GM19043 (cell line): ENCODE measurements around the gene WBP2NL.

Experiments used
- ATAC-seq: cut with Tn5 transposase; IDR thresholded peaks from one replicate; pipeline ENCODE4 v1.9.1; 2021; ENCODE audit warnings: low read depth; ENCODE audit not compliant: unreplicated experiment

WBP2NL gene

DNA sequence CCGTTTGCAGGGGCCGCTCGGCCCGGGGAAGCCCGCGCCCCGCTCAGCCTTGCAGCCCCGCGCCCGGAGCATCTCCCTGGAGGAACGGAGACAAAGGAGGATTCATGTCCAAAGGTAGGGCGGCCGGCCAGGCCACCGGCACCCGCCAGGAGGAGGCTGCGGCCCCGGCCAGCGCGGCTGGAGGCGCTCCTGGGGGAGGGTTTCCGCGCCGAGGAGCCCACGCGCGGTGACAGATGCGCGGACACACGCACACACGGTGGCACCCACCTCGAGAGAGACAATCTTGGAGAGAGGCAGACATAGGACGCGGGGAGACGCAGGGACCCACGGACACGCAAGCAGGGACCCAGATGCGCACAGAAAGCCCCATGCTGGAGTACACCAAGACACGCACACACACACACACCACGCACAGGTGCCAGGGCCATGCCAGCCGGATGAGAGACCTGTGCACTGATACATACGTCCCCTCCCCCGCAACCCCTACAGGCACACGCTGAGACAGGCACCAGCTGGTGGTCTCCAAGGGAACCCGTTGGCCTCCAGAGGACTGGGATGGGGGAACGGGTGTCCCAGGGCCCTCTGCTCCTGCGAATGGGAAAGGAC, 21.5 kb upstream of the WBP2NL start:
- ATAC-seq, result no peak

DNA sequence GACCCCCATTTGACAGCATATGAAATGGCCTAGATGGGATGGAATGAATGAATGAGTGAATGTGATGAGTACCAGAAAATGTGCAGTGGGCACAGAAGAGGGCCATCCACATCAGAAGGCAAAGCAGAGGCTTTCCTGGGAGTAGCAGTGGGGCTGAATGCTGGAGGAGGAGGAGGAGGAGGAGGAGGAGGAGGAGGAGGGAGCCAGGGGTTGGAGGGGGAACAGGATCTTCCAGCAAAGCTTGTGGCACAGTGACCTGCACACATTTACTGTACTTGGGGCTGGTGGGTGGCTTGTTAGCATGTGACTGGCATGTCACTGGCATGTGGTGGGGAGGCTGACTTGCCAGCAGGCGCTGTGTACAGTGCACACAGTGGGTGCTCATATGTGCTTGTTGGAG, 19.9 kb upstream of the WBP2NL start:
- ATAC-seq, result no peak

DNA sequence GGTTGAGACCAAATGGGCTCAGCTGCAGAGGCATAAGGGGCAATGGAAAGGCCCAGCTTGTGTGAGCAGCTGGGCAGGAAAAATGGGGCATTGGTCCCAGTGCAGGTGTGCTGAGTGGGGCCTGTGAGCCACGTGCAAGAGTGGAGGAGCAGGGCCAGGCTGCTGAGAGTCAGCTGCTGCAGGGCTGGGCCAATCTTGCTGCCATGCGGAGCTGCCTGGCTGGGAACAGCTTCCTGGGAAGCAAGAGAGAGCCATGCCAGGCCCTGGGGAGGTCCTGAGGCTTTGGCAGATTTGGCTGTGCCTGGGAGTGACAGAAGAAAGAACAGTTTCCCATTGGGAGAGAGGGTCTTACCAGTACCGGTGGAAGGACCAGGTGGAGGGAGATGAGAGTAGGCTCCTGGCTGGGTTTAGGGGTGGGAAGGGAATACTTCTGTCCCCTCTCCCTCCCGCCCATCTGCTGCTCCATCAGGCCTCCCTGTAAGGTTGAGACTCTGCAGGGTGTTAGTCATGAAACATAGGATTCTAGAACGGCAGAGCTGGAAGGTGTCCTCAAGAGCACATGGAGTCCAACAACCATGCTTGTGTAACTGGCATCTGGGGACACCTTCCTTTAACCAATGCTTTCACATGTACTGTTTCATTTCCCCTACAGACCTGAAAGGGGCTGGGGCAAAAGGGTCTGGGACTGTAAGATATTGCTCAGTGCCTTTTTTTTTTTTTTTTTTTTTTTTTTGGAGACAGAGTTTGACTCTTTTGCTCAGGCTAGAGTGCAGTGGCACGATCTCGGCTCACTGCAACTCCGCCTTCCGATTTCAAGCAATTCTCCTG, 19.0 kb upstream of the WBP2NL start:
- no peak for ATAC-seq

DNA sequence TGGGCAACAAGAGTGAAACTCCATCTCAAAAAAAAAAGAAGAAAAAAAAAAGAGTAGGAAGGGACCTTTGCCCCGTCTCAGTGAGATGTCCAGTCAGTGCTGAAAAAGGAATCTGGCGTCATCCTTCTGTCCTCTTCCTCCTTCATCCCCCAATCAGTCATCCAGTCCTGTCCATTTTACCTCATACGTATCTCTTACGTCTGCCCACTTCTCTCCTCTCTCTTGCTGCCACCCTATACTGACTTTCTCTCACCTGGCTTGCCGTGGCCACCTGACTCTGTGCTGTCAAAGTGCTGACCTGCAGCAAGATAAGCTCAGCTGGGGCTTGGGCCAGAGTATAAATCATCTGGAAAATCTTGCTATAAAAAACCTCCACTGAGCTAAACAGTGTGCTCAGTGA, 15.7 kb upstream of the WBP2NL start:
- ATAC-seq, result no peak

DNA sequence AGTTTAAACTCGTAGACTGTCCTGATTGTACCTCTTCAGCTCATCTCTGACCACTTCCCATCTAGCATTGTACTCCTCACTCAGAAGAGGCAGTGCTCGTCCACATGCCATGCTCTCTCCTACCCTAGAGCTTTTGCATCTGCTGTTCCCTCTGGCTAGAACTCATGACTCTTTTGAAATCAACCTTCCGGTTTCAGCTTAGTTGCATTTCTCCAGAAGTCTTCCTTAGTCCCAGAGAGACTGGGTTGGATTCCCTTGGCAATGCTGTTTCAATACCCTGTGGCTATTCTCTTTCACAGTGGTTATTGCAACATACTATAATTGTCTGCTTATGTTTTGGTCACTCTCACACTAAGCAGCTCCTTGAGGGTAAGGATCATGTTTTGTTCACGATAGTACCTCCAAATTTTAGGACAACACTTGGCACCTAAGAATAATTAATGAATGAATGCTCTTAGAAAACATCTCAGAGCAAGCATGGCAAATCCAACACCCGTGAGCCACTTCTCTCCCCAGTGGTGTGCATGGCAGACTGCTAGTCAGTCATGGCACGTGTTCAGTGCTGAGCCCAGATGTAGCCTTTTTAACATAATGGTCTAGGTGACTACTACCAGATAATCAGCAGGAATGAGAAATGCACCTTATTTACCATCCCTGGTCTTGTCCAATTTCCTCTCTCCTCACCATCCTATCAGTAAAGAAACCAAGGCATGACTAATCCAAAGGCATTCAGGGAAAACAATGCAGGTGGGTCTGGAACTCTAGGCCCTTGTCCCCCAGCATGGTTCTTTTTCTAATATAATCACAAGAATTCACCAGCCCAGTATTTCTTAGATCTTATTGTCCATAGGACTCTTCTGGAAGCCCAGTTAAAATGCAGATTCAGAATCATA, 14.8 kb upstream of the WBP2NL start:
- ATAC-seq, result no peak

DNA sequence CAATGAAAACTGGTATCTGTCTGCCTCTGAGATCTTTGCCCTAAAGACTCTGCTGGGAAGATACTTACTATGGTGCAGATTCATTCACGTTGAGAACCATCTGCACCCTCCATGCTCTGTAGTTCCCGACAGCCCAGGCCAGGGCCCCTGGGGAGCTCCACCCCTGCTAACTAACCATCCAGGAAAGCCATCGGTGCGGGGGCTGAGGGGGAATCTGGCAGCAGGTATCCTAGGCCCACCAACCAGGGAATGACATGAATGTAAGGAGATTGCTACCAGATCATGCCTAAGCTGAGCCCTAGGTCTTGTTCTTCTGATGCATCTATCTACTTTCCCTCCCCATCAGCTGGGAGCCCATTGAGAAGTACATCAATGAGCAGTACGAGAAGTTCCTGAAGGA, 11.3 kb upstream of the WBP2NL start:
- no peak for ATAC-seq

DNA sequence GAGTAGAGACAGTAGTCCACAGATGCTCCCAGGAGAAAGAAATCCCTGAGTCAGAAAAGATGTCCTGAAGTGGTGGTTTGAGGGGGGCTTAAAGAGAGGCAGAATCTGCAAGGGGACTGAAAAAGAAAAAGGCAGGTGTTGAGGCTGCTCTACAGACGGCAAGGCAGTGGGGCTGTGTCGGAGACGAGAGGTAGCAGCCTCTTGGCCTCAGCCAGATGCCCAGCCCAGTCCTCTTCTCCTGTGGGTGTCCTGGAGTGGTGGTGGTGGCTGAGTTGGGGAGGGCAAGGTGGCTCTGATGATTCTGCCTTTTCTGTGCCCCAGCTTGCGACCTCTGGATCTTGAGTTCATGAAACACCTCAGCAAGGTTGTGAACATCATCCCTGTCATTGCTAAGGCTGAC, 9.3 kb upstream of the WBP2NL start:
- no peak for ATAC-seq

DNA sequence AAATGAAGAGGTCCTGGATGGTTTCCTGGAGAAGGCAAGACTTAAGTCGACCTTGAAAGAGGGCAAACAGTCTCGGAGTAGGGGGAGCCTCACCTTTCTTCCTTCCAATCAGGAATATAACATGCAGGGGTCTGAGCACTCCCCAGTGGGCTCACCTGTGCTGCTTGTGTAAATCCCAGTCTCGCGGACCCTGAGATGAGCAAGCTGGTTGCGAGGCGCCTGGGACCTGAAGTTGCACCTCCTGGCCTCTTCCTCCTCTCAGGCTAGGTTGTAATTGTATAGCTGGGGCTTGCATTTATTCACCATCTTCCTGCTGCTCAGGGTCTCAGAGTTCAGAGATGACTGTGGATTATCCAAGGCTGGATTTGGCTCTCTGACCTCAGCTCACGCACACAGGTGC, 7.5 kb upstream of the WBP2NL start:
- no peak for ATAC-seq

DNA sequence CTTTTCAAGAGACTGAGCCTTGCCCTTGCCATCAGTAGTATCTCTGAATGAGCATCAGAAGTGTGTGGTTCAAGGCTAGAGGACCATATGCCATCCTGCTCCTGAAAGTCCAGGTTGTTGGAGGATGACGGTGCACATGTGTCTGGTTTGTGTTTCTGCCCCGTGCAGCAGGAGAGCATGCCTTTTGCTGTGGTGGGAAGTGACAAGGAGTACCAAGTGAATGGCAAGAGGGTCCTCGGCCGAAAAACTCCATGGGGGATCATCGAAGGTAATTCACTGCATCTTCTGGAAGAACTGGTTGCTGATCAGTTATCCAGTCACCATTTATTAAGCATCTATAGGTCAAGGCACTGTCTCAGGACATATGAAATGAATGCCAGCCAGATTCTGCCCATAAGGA, 6.1 kb upstream of the WBP2NL start:
- ATAC-seq, result no peak

DNA sequence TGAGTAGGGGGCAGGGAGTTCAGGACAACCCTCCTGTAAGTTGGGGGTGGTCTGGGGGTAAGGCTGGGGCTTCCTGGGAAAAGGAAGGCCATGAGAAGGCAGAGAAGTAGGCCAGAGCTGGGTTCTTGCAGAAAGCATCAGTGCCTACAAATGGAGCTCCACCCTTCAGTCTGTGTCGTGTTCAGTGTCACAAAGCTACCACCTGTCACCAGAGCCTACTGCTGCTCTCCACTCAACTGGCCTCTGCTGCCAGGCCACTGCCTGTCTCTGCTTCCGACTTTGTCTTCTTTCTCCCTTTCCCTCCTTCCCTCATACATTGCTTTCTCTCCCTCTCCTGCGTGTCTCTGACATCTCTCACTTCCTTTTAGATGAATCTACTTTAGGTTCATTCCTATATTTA, 3.4 kb upstream of the WBP2NL start:
- no peak for ATAC-seq

DNA sequence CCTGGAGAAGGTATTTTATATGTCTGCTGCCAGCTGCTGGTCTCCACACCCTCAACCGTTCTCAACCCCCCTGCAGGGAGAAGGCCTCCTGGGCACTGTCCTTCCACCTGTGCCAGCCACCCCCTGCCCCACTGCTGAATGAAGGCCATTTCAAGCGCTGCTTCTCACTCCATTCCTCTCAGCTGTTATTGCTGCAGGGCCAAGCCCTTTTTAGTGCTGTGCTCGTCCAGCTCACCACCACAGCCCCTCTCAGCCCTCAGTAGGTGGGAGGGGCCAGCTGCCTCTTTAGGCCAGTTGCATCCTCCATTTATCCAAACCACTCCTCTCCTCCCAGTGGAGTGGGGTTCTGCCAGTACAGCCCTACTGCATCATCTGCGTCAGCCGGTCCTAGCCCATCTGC, 1.8 kb upstream of the WBP2NL start:
- ATAC-seq, result no peak

DNA sequence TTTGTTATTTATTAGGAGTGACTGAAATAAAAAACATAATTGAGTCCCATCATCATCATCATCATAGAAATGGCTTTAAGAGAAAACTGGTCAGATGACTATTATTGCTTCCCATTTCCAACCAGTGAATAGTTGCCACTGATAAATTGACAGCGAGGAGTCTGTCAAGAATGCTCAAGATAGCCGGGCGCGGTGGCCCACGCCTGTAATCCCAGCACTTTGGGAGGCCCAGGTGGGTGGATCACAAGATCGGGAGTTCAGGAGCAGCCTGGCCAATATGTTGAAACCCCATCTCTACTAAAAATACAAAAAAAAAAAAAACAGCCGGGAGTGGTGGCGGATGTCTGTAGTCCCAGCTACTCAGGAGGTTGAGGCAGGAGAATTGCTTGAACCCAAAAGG, 1.9 kb downstream of the WBP2NL start:
- no peak for ATAC-seq

DNA sequence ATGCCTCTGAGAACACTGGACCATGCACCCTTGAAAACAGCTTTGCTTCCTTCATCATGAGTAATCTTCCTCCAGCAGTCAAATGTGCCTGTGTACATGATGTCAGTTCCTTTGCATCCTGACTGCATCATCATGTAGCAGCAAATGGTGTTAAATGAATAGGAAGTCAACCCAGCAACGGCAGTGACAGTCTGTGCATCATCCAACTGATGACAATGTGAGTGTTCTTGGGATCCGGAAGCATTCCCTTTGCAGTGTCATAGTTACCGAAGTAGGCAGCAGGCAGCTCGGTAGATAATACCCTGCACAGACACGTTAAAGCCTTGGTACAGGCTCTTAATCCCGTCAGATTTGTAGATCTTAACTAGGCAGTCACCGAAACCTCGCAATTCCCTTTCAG, 2.5 kb downstream of the WBP2NL start:
- ATAC-seq, result no peak

DNA sequence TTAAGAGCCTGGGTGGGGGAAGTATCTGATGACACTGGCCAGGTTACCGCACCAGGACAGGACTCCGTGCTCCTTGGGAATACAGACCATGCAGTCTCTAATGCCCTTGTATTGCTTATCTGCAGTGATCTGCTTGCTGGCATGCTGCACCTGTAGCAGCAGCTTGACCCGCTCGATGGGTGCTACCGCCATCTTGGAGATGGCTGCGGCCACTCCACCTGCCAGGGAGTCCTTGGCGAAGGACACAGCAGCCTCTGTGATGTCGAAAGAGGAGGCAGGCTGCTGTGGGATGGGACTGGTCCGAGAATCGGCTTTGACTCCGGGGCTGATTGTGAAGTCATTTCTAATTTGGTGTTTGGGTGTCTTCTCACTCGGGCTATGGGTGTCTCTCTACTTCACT, 3.1 kb downstream of the WBP2NL start:
- ATAC-seq, result no peak

DNA sequence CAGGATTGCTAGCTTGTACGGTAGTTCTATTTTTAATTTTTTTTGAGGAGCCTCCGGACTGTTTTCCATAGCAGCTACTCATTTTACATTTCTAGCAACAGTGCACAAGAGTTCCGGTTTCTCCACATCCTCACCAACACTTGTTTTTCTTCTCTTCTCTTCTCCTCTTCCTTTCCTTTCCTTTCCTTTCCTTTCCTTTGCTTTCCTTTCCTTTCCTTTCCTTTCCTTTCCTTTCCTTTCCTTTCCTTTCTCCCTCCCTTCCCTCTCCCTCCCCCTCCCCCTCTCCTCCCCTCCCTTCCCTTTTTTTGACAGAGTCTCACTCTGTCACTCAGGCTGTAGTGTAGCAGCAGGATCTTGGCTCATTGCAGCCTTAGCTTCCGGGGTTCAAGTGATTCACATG, 9.3 kb downstream of the WBP2NL start:
- ATAC-seq, result no peak

DNA sequence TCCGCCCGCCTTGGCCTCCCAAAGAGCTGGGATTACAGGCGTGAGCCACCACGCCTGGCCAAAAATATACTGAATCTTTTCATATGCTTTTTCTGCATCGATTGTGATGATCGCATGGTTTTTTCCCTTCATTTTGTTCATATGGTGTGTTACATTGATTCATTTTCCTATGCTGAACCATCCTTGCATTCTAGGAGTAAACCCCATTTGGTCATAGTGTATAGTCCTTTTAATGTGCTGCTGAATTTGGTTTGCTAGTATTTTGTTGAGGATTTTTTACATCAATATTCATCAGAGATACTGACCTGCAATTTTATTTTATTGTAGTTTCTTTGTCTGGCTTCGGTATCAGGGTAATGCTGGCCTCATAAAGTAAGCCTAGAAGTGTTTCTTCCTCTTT, 12.2 kb downstream of the WBP2NL start:
- no peak for ATAC-seq

DNA sequence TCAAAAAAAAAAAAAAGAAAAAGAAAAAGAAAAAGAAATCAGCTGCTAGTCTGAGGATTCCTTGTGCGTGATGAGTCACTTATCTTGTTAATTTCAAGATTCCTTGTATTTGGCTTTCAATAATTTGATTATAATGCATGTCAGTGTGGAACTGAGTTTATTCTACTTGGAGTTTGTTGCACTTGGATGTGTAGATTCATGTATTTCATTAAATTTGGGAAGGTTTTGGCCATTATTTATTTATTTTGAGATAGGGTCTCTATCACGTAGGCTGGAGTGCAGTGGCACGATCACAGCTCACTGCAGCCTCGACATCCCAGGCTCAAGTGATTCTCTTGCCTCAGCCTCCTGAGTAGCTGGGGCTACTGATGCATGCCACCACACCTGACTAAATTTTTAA, 14.8 kb downstream of the WBP2NL start:
- ATAC-seq, result no peak

DNA sequence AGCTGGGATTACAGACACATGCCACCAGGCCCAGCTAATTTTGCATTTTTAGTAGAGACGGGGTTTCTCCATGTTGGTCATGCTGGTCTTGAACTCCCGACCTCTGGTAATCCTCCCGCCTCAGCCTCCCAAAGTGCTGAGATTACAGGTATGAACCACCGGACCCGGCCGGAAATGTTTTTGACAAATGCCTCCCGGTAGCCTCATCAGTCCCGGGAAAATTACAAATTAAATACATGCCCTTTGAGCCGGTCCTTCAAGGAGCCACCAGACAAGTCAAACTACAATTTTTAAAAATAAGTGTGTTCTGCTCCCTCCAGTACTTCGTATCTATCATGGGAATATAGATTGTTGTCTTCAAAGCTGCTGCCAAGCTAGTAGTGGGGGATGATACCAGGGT, 17.5 kb downstream of the WBP2NL start:
- ATAC-seq, result no peak

DNA sequence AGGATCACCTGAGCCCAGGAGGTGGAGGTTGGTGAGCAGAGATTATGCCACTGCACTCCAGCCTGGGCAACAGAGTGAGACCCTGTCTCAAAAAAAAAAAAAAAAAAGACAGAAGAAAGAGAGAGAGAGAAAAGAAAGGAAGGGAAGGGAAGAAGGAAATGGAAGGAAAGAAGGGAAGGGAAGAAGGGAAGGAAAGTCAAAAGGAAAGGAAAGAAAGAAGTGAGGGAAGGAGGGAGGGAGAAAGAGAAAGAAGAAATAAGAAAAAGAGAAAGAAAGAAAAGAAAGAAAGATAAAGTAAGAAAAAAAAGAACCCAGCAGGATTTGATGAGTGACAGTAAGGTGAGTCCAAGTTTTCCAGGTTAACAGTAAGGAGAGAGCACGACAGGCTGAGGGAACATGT, 19.6 kb downstream of the WBP2NL start:
- ATAC-seq, result no peak

DNA sequence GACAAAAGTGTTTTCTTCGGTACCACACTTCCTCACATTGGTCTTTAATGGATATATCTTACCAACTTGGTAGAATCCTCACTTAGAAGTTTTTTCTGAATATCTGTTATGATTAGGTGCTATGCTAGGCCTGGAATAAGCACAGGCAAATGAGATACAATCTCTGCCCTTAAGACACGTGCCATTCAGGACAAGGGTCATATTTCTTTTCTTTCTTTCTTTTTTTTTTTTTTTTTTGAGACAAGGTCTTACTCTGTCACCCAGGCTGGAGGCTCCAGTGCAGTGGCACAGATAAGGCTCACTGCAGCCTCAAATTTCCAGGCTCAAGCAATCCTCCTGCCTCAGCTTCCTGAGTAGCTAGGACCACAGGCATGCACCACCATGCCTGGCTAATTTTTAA, 23.0 kb downstream of the WBP2NL start:
- no peak for ATAC-seq

DNA sequence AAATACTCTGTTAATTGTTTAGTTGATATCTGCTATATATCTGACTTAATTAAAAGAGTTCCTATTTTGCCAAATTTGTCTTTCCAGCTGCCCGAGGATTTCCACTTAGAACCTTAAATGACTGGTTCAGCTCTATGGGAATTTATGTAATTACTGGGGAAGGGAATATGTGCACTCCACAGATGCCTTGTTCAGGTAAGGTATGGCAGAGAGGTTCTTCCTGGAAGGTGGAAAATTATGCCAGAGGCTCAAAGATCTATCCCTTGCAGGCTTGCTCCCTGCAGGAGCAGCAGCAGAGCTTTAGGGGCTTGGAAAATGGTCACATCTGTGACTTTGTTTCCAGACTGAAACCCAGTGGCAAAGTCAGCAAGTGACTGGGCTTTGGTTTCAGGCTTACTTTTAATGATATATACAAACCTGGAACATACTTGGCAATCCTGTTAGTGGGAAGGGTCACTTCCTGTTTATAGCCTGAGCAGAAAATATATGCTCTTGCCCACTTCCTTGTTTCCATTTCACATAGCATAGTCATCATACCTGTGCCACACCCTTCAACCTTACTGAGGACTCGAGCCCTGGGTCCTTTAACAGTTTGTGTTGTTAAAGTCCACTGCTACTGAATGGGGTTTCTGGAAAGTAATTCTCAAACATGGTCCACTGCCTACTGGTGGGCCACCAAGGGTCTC, 23.7 kb downstream of the WBP2NL start:
- ATAC-seq, result no peak
